Measurements from ENCODE around the gene GPR176.

The GPR176 gene

GRCh38 chr15:39786447-39787056 is 133.5 kb downstream of the GPR176 start:
- CTCF ChIA-PET, result no interaction called here
- no peak for TF ChIP-seq ZNF384 (IDR thresholded peaks at IDR 0.05)
- TF ChIP-seq PKNOX1 (IDR thresholded peaks at IDR 0.05), result no peak
- no peak for TF ChIP-seq NFRKB (IDR thresholded peaks at IDR 0.05)
- no peak for TF ChIP-seq L3MBTL2 (conservative IDR thresholded peaks at IDR 0.05)
- TF ChIP-seq HDGF (IDR thresholded peaks at IDR 0.05; ENCODE audit: borderline replicate concordance), result no peak
- no peak for TF ChIP-seq FOXA1 (IDR thresholded peaks at IDR 0.05)
- no peak for TF ChIP-seq TARDBP (IDR thresholded peaks at IDR 0.05)
- TF ChIP-seq CTBP1 (IDR thresholded peaks at IDR 0.05; ENCODE audit: borderline replicate concordance), result no peak
- no peak for TF ChIP-seq ARNT (IDR thresholded peaks at IDR 0.05)
- TF ChIP-seq SP1 (IDR thresholded peaks at IDR 0.05), result no peak
- TF ChIP-seq BHLHE40 (IDR thresholded peaks at IDR 0.05; ENCODE audit: borderline replicate concordance), result no peak
- no peak for TF ChIP-seq ELF4 (IDR thresholded peaks at IDR 0.05)

GRCh38 chr15:39785841-39786240 is 134.2 kb downstream of the GPR176 start:
- ChIA-PET CTCF (interaction anchor here (0.6 to 0.7 kb wide), 2 partner anchors 165 to 1209 kb away, joined by 3 read pairs; no protein-coding TSS in a partner anchor), POLR2A (no interaction called here)
- no peak for DNase-seq (ENCODE audit: extremely low spot score)
- TF ChIP-seq FOXA1 (IDR thresholded peaks at IDR 0.05) (no peak), PKNOX1 (IDR thresholded peaks at IDR 0.05) (no peak), ELF4 (IDR thresholded peaks at IDR 0.05) (no peak), FOXK2 (IDR thresholded peaks at IDR 0.05) (no peak), BHLHE40 (IDR thresholded peaks at IDR 0.05; ENCODE audit: borderline replicate concordance) (no peak), NFRKB (IDR thresholded peaks at IDR 0.05) (no peak), SP1 (IDR thresholded peaks at IDR 0.05) (no peak), HDGF (IDR thresholded peaks at IDR 0.05; ENCODE audit: borderline replicate concordance) (no peak), TARDBP (IDR thresholded peaks at IDR 0.05) (no peak), LEF1 (IDR thresholded peaks at IDR 0.05; ENCODE audit: borderline replicate concordance) (no peak), L3MBTL2 (conservative IDR thresholded peaks at IDR 0.05) (no peak), FOXM1 (IDR thresholded peaks at IDR 0.05; ENCODE audit: borderline replicate concordance) (no peak), SUZ12 (IDR thresholded peaks at IDR 0.05) (no peak), ARNT (IDR thresholded peaks at IDR 0.05) (no peak)

More at GRCh38 chr15:39786447-39787056, 133.5 kb downstream of the GPR176 start:
- POLR2A ChIA-PET, result no interaction called here
- DNase-seq (ENCODE audit: extremely low spot score), result peak; percentile 25

- ChIA-PET CTCF (interaction anchor here (0.6 kb wide), 1 partner anchor 166 kb away, joined by 3 read pairs; no protein-coding TSS in a partner anchor), POLR2A (no interaction called here)
- DNase-seq (ENCODE audit: extremely low spot score), result no peak
- TF ChIP-seq HDGF (IDR thresholded peaks at IDR 0.05; ENCODE audit: borderline replicate concordance), result no peak
- no peak for TF ChIP-seq BHLHE40 (IDR thresholded peaks at IDR 0.05; ENCODE audit: borderline replicate concordance)
- TF ChIP-seq FOXA1 (IDR thresholded peaks at IDR 0.05), result no peak
- TF ChIP-seq LEF1 (IDR thresholded peaks at IDR 0.05; ENCODE audit: borderline replicate concordance), result no peak
- TF ChIP-seq NFRKB (IDR thresholded peaks at IDR 0.05), result no peak
- no peak for TF ChIP-seq L3MBTL2 (conservative IDR thresholded peaks at IDR 0.05)
- no peak for TF ChIP-seq FOXM1 (IDR thresholded peaks at IDR 0.05; ENCODE audit: borderline replicate concordance)
- TF ChIP-seq TARDBP (IDR thresholded peaks at IDR 0.05), result no peak
- TF ChIP-seq SUZ12 (IDR thresholded peaks at IDR 0.05), result no peak
These were observed 134.9 kb downstream of the GPR176 start for GRCh38 chr15:39785139-39785538.

- ChIA-PET POLR2A (no interaction called here), CTCF (interaction anchor here (0.6 kb wide), 1 partner anchor 133 kb away, joined by 3 read pairs; no protein-coding TSS in a partner anchor)
- no peak for TF ChIP-seq FOXM1 (IDR thresholded peaks at IDR 0.05; ENCODE audit: borderline replicate concordance)
- no peak for TF ChIP-seq NFRKB (IDR thresholded peaks at IDR 0.05)
- no peak for TF ChIP-seq ARNT (IDR thresholded peaks at IDR 0.05)
- no peak for TF ChIP-seq ELF4 (IDR thresholded peaks at IDR 0.05)
- TF ChIP-seq FOXK2 (IDR thresholded peaks at IDR 0.05), result no peak
- no peak for TF ChIP-seq FOXA1 (IDR thresholded peaks at IDR 0.05)
- TF ChIP-seq BHLHE40 (IDR thresholded peaks at IDR 0.05; ENCODE audit: borderline replicate concordance), result no peak
- TF ChIP-seq TARDBP (IDR thresholded peaks at IDR 0.05), result no peak
- TF ChIP-seq SUZ12 (IDR thresholded peaks at IDR 0.05), result no peak
- no peak for TF ChIP-seq L3MBTL2 (conservative IDR thresholded peaks at IDR 0.05)
- TF ChIP-seq SP1 (IDR thresholded peaks at IDR 0.05), result no peak
- DNase-seq (ENCODE audit: extremely low spot score), result no peak
These were observed 135.4 kb downstream of the GPR176 start for GRCh38 chr15:39784638-39785037.

- TF ChIP-seq ARNT (IDR thresholded peaks at IDR 0.05) (no peak), ZNF384 (IDR thresholded peaks at IDR 0.05) (no peak), FOXA1 (IDR thresholded peaks at IDR 0.05) (no peak), L3MBTL2 (conservative IDR thresholded peaks at IDR 0.05) (no peak), PKNOX1 (IDR thresholded peaks at IDR 0.05) (no peak), HDGF (IDR thresholded peaks at IDR 0.05; ENCODE audit: borderline replicate concordance) (no peak), LEF1 (IDR thresholded peaks at IDR 0.05; ENCODE audit: borderline replicate concordance) (no peak), SUZ12 (IDR thresholded peaks at IDR 0.05) (no peak)
- ChIA-PET POLR2A (no interaction called here), CTCF (no interaction called here)
- no peak for DNase-seq (ENCODE audit: extremely low spot score)
These were observed 135.9 kb downstream of the GPR176 start for GRCh38 chr15:39784125-39784524.

- CTCF ChIA-PET, result no interaction called here
- TF ChIP-seq SP1 (IDR thresholded peaks at IDR 0.05), result no peak
- TF ChIP-seq FOXA1 (IDR thresholded peaks at IDR 0.05), result no peak
- TF ChIP-seq FOXM1 (IDR thresholded peaks at IDR 0.05; ENCODE audit: borderline replicate concordance), result no peak
- no peak for TF ChIP-seq ELF4 (IDR thresholded peaks at IDR 0.05)
- no peak for TF ChIP-seq FOXK2 (IDR thresholded peaks at IDR 0.05)
- TF ChIP-seq L3MBTL2 (conservative IDR thresholded peaks at IDR 0.05), result no peak
- no peak for TF ChIP-seq LEF1 (IDR thresholded peaks at IDR 0.05; ENCODE audit: borderline replicate concordance)
- TF ChIP-seq ZNF384 (IDR thresholded peaks at IDR 0.05), result no peak
- no peak for TF ChIP-seq ARNT (IDR thresholded peaks at IDR 0.05)
- no peak for TF ChIP-seq PKNOX1 (IDR thresholded peaks at IDR 0.05)
- no peak for TF ChIP-seq NFRKB (IDR thresholded peaks at IDR 0.05)
- POLR2A ChIA-PET, result interaction anchor here (0.6 to 2.0 kb wide), 3 partner anchors 19 to 137 kb away, joined by 3 to 7 read pairs (median 6); no protein-coding TSS in a partner anchor
- no peak for DNase-seq (ENCODE audit: extremely low spot score)
These were observed 136.7 kb downstream of the GPR176 start for GRCh38 chr15:39783244-39783820.

Measured in HEK293T (cell line).